Ovary (tissue), 9 donors: ENCODE measurements around the gene BRI3. TPM values are rescaled to one million over a fixed set of nuclear protein-coding genes. Genes with fewer than 3 reads are reported as not detected.

Source experiments
- DNase-seq, 5 donors: peaks; one replicate each; pipeline ENCODE4 v3.0.0-alpha.2; 2019 to 2020
- H3K27ac ChIP-seq, 2 donors: fragments of 200-600 bp; one replicate each; pipeline versions ENCODE4 v1.5.1 to v1.8.0; 2019 to 2022
- H3K27me3 ChIP-seq: fragments of 200-600 bp; one replicate; pipeline ENCODE4 v1.8.0; 2022
- H3K36me3 ChIP-seq: fragments of 200-600 bp; sonication (generic); one replicate; pipeline ENCODE4 v1.5.1; 2019
- H3K4me1 ChIP-seq: one replicate; pipeline ENCODE4 v1.8.1; 2013; ENCODE audit warnings: mild to moderate bottlenecking, moderate library complexity; ENCODE audit not compliant: insufficient read depth
- H3K4me3 ChIP-seq: fragments of 200-600 bp; sonication (generic); one replicate; pipeline ENCODE4 v1.5.1; 2017
- H3K9me3 ChIP-seq, 2 donors: fragments of 200-600 bp in 1 of 2; sonication (generic) in 1 of 2; one replicate each; pipeline versions ENCODE4 v1.5.1 to v1.8.1; 2013 to 2019; ENCODE audit warnings: mild to moderate bottlenecking in 1 of 2, moderate library complexity in 1 of 2
- EP300 ChIP-seq: sonication (generic); formaldehyde crosslinking; IDR thresholded peaks from one replicate; pipeline ENCODE4 v1.6.1; 2017; ENCODE audit warnings: antibody characterized with exemption
- POLR2A ChIP-seq: fragments of 450-650 bp; IDR thresholded peaks from one replicate; pipeline ENCODE4 v1.6.1; 2017; ENCODE audit warnings: antibody characterized with exemption, mild to moderate bottlenecking, moderate library complexity
- WGBS, 3 donors: extraction: QIAGEN DNeasy Blood & Tissue Kit in 1 of 3; methylation state at CpG; one replicate each; pipeline versions ENCODE4 v1.1.5 to v1.1.7; 2013 to 2017; 5-methylcytosine and 5-hydroxymethylcytosine counted together
- intact Hi-C, 4 donors: fragments of 100-400 bp; cut with DNase I; formaldehyde crosslinking; loops; one replicate each; pipeline versions ENCODE4 v1.11.0 to v1.15.1; 2022 to 2023
- polyA plus RNA-seq, 2 donors: library from polyadenylated mRNA; stranded (reverse); fragments of 200-250 nt in 1 of 2; fragments of 350-450 nt in 1 of 2; fragmentation: Illumina TruSeq in 1 of 2; extraction: RNeasy Lipid Tissue Mini Kit (QIAGEN cat#74804) in 1 of 2; gene quantifications; one replicate each; pipeline ENCODE4 v1.2.3, GENCODE V29; 2013 to 2014
- total RNA-seq, 7 donors: library from RNA; depleted of rRNA in 2 of 7; stranded (reverse); fragments of >200 nt in 2 of 7; fragmentation: NEBNext Ultra II Directional in 3 of 7; extraction: Animal tissue kit (Norgen Biotek cat#: 25700) in 3 of 7; gene quantifications; one replicate each; pipeline versions ENCODE4 v1.1.0 to v1.2.4, GENCODE V29; 2016 to 2023
- TF ChIP-seq, protein P1 (sequence below), 3 donors: fragments of 450-650 bp in 2 of 3; fragments of 200-600 bp in 1 of 3; IDR thresholded peaks; one replicate each; pipeline versions ENCODE4 v1.5.1 to v1.8.0; 2016 to 2022; ENCODE audit warnings: antibody characterized with exemption in 3 of 3, mild to moderate bottlenecking in 1 of 3
- donor health status: DM: no; HTN: no; CAD: no; lungs with moderate emphysema.
- donor health status: DM: no; HTN: no; CAD: no.
- donor health status: Bipolar disorder and iron deficiency.
- donor health status: DM: yes; HTN: yes; CAD: no.
- donor health status: DM: no; HTN: no; CAD: no.
- donor health status: DM: yes; HTN: yes; CAD: no.

Gene BRI3
- total and polyA plus RNA-seq, 9 donors: 19.9 to 161 (median 133) TPM

DNA sequence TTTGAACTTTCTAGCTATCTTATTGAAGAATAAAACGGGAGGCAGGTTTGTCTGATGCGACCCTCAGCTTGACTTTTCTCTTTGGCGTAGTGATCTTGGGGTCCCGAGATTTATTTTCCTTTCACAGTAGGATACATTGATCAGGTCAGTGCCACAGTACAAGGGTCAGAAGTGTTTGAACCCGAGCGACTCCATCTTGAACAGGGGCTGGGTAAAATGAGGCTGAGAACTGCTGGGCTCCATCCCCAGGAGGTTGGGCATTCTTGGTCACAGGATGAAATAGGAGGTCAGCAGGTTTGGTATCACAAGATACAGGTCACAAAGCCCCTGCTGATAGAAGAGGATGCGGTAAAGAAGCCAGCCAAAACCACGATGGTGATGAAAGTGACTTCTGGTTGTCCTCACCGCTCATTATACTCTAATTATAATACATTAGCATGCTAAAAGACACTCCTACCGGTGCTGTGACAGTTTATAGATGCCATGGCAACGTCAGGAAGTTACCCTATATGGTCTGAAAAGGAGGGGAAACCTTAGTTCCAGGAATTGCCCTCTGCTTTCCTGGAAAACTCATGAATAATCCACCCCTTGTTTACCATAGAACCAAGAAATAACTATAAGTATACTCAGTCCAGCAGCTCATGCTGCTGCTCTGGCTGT is 26.4 kb upstream of the BRI3 start:
- Histone ChIP-seq H3K9me3 (no peaks in the 10 kb centered on the region), H3K27me3 (no peaks in the 10 kb centered on the region), H3K4me3 (no peak overlapping the region), H3K36me3 (no peaks in the 10 kb centered on the region), H3K27ac (no peak overlapping the region), H3K4me1 (peaks cover 10% of the 10 kb centered on the region)
- TF ChIP-seq, protein P1, sequence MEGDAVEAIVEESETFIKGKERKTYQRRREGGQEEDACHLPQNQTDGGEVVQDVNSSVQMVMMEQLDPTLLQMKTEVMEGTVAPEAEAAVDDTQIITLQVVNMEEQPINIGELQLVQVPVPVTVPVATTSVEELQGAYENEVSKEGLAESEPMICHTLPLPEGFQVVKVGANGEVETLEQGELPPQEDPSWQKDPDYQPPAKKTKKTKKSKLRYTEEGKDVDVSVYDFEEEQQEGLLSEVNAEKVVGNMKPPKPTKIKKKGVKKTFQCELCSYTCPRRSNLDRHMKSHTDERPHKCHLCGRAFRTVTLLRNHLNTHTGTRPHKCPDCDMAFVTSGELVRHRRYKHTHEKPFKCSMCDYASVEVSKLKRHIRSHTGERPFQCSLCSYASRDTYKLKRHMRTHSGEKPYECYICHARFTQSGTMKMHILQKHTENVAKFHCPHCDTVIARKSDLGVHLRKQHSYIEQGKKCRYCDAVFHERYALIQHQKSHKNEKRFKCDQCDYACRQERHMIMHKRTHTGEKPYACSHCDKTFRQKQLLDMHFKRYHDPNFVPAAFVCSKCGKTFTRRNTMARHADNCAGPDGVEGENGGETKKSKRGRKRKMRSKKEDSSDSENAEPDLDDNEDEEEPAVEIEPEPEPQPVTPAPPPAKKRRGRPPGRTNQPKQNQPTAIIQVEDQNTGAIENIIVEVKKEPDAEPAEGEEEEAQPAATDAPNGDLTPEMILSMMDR (IDR thresholded peaks at IDR 0.05): no peak
- TF ChIP-seq POLR2A: no peak
- TF ChIP-seq EP300: no peak
- 83 to 85% (median 84%) methylated on average over 11 of the region's 11 CpGs for WGBS, 3 donors
- intact Hi-C loops: no loop called here
- DNase-seq: no peak

DNA sequence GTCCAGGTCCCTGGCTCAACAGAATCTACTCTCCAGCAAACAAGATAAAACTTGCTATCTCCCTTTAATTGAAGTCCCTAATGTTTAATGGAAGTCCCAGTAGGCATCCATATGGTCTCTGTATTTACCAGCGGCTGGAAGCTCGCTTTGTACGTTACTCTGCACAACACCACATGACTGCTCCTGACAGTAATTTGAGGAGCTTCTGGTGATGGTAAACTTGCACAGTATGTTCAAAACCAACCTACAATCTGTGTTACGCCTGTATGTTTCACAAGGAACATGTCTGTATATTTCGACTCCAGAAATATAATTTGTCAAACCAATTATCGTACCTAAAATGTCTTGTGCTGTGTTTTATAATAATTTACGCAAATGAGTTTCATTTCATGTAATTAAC is 25.1 kb upstream of the BRI3 start:
- Histone ChIP-seq H3K27me3 (no peaks in the 10 kb centered on the region), H3K36me3 (no peaks in the 10 kb centered on the region), H3K4me1 (peaks cover 8% of the 10 kb centered on the region), H3K4me3 (no peak overlapping the region), H3K9me3 (no peaks in the 10 kb centered on the region), H3K27ac (no peak overlapping the region)
- no peak for DNase-seq
- intact Hi-C loops: no loop called here
- 94 to 95% (median 94%) methylated on average over 7 of the region's 7 CpGs for WGBS, 3 donors
- TF ChIP-seq EP300 (no peak), POLR2A (no peak)
- TF ChIP-seq, protein P1 (IDR thresholded peaks at IDR 0.05): no peak

DNA sequence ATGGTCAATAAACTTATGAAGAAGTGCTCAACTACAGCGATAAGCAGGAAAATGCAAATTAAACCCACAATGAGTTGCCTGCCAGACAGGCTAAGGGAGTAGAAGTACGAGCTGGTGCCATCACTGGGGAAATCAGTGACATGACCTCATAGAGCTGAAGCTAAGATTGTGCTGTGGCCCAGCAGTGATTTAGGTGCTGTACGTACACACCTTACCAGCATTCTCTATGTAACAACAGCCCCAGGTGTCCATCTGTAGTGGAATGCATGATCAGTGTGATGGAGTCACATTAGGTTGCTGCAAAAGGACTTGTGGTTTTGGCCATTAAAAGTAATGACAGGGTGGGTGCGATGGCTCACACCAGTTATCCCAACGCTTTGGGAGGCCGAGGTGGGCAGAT is 23.8 kb upstream of the BRI3 start:
- no peak for DNase-seq
- Histone ChIP-seq H3K27ac (no peak overlapping the region), H3K36me3 (no peaks in the 10 kb centered on the region), H3K9me3 (no peaks in the 10 kb centered on the region), H3K4me1 (peaks cover 4% of the 10 kb centered on the region), H3K27me3 (no peaks in the 10 kb centered on the region), H3K4me3 (no peak overlapping the region)
- intact Hi-C loops: no loop called here
- 79 to 89% (median 86%) methylated on average over 6 of the region's 6 CpGs for WGBS, 3 donors
- TF ChIP-seq, protein P1 (IDR thresholded peaks at IDR 0.05): no peak
- TF ChIP-seq EP300 (no peak), POLR2A (no peak)

DNA sequence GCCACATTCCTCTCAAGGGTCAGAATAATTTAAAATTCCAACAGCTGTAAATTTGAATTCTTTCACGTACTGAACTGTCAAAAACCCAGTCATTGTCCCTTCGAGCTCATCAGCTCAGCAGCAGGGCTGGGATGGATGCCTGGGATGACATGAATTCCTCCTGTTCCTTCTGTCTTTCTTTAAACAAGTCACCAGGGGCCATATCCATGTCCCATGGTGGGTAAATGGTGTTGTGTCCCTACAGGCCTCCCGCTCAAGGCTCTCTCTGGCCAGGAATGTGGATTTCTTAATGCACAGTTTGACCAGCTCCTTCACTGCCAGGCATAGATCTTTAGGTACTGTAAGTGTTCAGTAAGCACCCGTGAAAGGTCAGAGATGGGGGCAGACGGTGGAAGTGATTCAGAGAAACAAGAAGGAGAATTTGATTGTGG is 15.6 kb upstream of the BRI3 start:
- DNase-seq: no peak
- H3K27ac ChIP-seq: no peak overlapping the region
- intact Hi-C loops: no loop called here
- no peak overlapping the region for H3K4me3 ChIP-seq
- no peaks in the 10 kb centered on the region for H3K36me3 ChIP-seq
- 75 to 87% (median 80%) methylated on average over 5 of the region's 5 CpGs for WGBS, 3 donors
- H3K9me3 ChIP-seq: no peaks in the 10 kb centered on the region
- H3K27me3 ChIP-seq: no peaks in the 10 kb centered on the region
- TF ChIP-seq, protein P1 (IDR thresholded peaks at IDR 0.05): no peak
- TF ChIP-seq EP300 (no peak), POLR2A (no peak)
- H3K4me1 ChIP-seq: no peaks in the 10 kb centered on the region
